GM19099 (cell line): ENCODE data around the gene IFI6.

Experiments
- POLR2A ChIP-seq: IDR thresholded peaks from 3 replicates; pipeline ENCODE4 v1.6.1; 2011; ENCODE audit warnings: low read depth; ENCODE audit not compliant: insufficient read length; ENCODE audit errors: extremely low read depth

The IFI6 gene

GRCh38 chr1:27659497-27660299, 12.3 kb downstream of the IFI6 start:
- peak; percentile 73 for TF ChIP-seq POLR2A

GRCh38 chr1:27658951-27659496, 13.0 kb downstream of the IFI6 start:
- TF ChIP-seq POLR2A: no peak

- no peak for TF ChIP-seq POLR2A
Observed at GRCh38 chr1:27656157-27656893, 15.7 kb downstream of the IFI6 start.

GRCh38 chr1:27655151-27655937, 16.6 kb downstream of the IFI6 start:
- TF ChIP-seq POLR2A: no peak

GRCh38 chr1:27652111-27652864, 19.7 kb downstream of the IFI6 start:
- TF ChIP-seq POLR2A: no peak

GRCh38 chr1:27650539-27651175, 21.3 kb downstream of the IFI6 start:
- TF ChIP-seq POLR2A: no peak

GRCh38 chr1:27650171-27650538, 21.8 kb downstream of the IFI6 start:
- TF ChIP-seq POLR2A: no peak

- TF ChIP-seq POLR2A: no peak
Observed at GRCh38 chr1:27649306-27649635, 22.7 kb downstream of the IFI6 start.

- TF ChIP-seq POLR2A: no peak
Observed at GRCh38 chr1:27648602-27649305, 23.2 kb downstream of the IFI6 start.

- no peak for TF ChIP-seq POLR2A
Observed at GRCh38 chr1:27647328-27647727, 24.7 kb downstream of the IFI6 start.

GRCh38 chr1:27646676-27647075, 25.3 kb downstream of the IFI6 start:
- no peak for TF ChIP-seq POLR2A

- TF ChIP-seq POLR2A: no peak
Observed at GRCh38 chr1:27645071-27645415, 26.9 kb downstream of the IFI6 start.

- no peak for TF ChIP-seq POLR2A
Observed at GRCh38 chr1:27644369-27645070, 27.5 kb downstream of the IFI6 start.
